GM12891 (cell line): ENCODE results near the gene PRMT6.
"Not testable (repeated sequence)": the region's sequence is repeated elsewhere in the genome, so short reads cannot be mapped to it uniquely, and the experiment has no call there.

Experiments used
- DNase-seq: peaks from one replicate; pipeline ENCODE4 v3.0.0; 2011; ENCODE audit warnings: low spot score; ENCODE audit not compliant: insufficient read length
- FAIRE-seq: peaks from 2 replicates; lab custom pipeline; 2011; peaks lifted over from hg19 to GRCh38; lab: Jason Lieb, UNC
- PAX5 ChIP-seq: IDR thresholded peaks from 2 replicates; pipeline ENCODE4 v1.6.1; 2011; ENCODE audit warnings: low read length, moderate library complexity, mild to moderate bottlenecking; ENCODE audit not compliant: insufficient read depth, severe bottlenecking
- POLR2A ChIP-seq: IDR thresholded peaks from 2 replicates; pipeline ENCODE4 v1.6.1; 2011; ENCODE audit warnings: low read depth, low read length, control low read depth
- POLR2AphosphoS5 ChIP-seq: IDR thresholded peaks from 2 replicates; pipeline ENCODE4 v1.6.1; 2011; ENCODE audit warnings: low read depth, low read length, control low read depth
- POU2F2 ChIP-seq: IDR thresholded peaks from 2 replicates; pipeline ENCODE4 v1.6.1; 2011; ENCODE audit warnings: low read depth, mild to moderate bottlenecking, control low read depth, low read length, moderate library complexity
- SPI1 ChIP-seq: IDR thresholded peaks from 2 replicates; pipeline ENCODE4 v1.6.1; 2011; ENCODE audit warnings: low read depth, low read length, control low read depth
- TAF1 ChIP-seq: IDR thresholded peaks from 2 replicates; pipeline ENCODE4 v1.6.1; 2011; ENCODE audit warnings: low read depth, low read length, control low read depth

The PRMT6 gene

DNA sequence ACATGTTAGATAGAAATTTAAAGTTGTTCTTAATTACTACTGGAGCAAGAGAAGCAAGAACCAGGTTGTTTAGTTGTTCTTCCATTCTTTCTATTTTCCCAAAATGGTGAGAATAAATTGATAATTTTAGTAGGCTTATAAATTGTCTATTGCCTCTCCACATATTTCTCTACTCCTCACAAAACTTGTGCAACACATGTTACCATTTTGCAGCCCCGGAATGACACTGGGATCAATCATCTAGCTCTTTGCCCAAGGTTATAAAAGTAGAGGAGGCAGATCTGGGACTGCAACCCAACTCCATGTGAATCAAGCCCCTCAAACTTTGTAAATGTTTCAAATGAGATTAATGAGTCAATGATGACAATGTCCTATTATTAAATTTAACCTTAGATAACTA lies 34.9 kb downstream of the PRMT6 start:
- TF ChIP-seq SPI1 (no peak), POU2F2 (no peak), PAX5 (no peak), POLR2A (no peak)
- no peak for FAIRE-seq

DNA sequence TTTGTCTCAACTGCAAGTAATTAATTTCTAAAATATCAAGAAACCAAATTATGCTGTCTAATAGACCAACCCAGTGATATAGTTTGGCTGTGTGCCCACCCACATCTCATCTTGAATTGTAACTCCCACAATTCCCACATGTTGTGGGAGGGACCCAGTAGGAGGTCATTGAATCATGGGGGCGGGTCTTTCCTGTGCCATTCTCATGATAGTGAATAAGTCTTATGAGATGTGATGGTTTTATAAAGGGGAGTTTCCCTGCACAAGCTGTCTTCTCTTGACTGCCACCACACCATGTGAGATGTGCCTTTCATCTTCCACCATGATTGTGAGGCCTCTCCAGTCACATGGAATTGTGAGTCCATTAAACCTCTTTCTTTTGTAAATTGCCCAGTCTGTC lies 36.9 kb downstream of the PRMT6 start:
- FAIRE-seq, DNase-seq: not testable (repeated sequence)

More for the DNA sequence above, 34.9 kb downstream of the PRMT6 start:
- no peak for DNase-seq

DNA sequence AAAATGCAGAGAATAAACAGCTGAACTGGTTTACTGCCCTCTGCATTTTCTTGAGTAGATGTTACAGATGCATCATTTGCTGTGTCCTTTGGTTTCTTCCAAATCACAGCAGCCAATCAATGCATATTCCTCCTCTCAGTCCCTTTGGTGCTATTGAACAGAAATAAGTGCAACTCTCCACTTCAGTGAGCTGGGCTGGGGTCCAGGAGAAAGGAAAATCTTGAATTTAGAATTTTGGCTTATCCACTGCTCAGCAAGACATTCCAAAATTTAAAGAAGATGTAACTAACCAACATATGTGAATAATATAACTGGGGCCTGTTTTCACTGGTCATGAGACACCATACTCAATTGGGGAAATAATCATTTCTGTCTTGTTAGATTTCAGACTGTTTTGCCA lies 39.2 kb downstream of the PRMT6 start:
- no peak for FAIRE-seq
- TF ChIP-seq POLR2A (no peak), TAF1 (no peak), PAX5 (no peak), POLR2AphosphoS5 (no peak), POU2F2 (no peak), SPI1 (no peak)
- no peak for DNase-seq

DNA sequence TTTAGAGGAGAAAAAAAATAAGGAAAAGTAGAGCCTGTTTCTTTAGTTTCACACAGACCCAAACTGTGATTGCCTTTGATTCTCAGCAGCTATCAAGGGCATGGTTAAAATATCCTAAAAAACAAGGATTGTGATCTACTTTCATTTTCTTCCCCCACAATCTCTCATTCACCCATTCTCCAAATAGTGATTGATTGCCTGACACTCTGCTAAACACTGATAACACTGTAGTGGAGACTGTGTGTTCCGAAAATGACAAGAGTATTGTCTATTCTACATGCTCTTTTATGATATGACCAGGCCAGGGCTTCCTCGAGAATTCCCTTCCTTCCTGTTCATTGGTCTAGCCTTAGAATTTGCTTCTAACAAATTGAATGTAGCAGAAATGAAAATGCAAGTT lies 40.2 kb downstream of the PRMT6 start:
- TF ChIP-seq TAF1 (no peak), PAX5 (no peak), POU2F2 (no peak), POLR2AphosphoS5 (no peak), SPI1 (no peak), POLR2A (no peak)
- DNase-seq (no peak), FAIRE-seq (no peak)

DNA sequence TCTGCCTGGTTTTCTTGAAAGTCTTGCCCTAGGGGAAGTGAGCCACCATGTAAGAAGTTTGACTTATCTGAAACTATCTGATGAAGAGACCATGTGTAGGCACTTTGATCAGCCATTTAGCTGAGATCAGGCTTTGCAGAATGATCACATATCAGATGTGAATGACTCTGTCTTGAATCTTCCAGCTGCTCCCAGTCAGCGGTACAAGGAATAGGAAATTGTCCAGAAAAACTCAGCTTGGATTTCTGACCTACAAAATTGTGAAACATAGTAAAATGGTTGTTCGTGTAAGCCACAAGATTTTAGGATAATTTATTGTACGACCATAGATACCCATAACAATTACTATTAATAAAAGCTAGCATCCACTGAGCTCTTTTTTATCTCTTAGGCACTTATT lies 42.5 kb downstream of the PRMT6 start:
- FAIRE-seq (no peak), DNase-seq (no peak)
- TF ChIP-seq POLR2A (no peak), TAF1 (no peak)

DNA sequence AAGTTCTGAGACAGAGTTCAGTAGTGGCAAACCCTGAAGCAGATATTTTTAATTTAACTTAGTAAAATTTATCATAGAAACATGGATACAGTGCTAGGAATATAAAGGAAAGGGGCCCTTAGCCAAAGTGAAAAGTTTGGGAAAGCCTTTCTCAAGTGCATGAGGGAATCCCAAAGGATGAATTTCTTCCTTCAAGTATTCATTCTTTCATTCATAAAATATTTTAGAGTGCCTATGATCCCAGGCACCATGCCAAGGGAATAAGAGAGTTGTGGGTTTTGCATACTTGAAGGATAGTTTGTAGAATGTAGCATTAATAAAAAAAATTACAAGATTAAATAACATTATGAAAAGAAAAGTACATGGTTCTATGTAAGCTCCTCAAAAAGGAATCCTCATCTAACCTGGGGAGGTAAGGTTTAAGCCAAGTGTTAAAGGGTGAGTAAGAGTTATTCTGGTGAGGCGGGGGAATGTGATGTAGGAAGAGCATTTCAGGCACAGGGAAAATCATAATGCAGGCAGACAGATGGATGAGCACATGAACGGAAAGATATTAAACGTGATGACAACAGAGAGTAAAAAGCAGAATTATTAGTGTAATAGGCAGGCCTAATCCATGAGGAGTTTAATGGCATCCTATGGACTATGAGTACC lies 44.0 kb downstream of the PRMT6 start:
- DNase-seq (no peak), FAIRE-seq (no peak)
- TF ChIP-seq POLR2AphosphoS5 = no peak
- no peak for TF ChIP-seq POLR2A
- no peak for TF ChIP-seq TAF1
- no peak for TF ChIP-seq PAX5
- TF ChIP-seq SPI1 = no peak
- TF ChIP-seq POU2F2 = no peak

DNA sequence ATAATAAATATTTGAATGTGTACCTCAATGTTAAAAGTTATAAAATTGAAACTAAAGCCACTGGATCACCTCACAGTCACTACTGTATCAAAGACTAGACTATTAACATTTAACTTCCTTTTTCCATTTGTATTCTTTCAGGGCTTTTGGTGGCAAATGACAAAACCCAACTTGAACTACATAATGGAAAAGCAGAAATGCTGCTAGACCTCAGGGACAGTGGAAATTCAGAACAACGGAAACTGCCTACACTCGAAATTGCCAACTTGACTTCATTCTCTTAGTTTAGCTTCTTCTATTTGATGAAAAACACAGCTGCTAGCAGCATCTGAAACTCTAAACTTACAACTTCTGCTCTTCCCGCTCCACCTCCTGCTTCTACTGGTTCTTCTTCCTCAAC lies 49.4 kb downstream of the PRMT6 start:
- DNase-seq = no peak
- no peak for TF ChIP-seq SPI1
- TF ChIP-seq POU2F2 = no peak
- TF ChIP-seq POLR2A = no peak
- TF ChIP-seq TAF1 = no peak
- no peak for FAIRE-seq
